Ovary (tissue), 9 donors: ENCODE measurements around the gene CENPX. TPM values are rescaled to one million over a fixed set of nuclear protein-coding genes. Genes with fewer than 3 reads are reported as not detected.

ENCODE experiments used
- DNase-seq, 5 donors: peaks; one replicate each; pipeline ENCODE4 v3.0.0-alpha.2; 2019 to 2020
- H3K27ac ChIP-seq, 2 donors: fragments of 200-600 bp; one replicate each; pipeline versions ENCODE4 v1.5.1 to v1.8.0; 2019 to 2022
- H3K27me3 ChIP-seq: fragments of 200-600 bp; one replicate; pipeline ENCODE4 v1.8.0; 2022
- H3K36me3 ChIP-seq: fragments of 200-600 bp; sonication (generic); one replicate; pipeline ENCODE4 v1.5.1; 2019
- H3K4me1 ChIP-seq: one replicate; pipeline ENCODE4 v1.8.1; 2013; ENCODE audit warnings: mild to moderate bottlenecking, moderate library complexity; ENCODE audit not compliant: insufficient read depth
- H3K4me3 ChIP-seq: fragments of 200-600 bp; sonication (generic); one replicate; pipeline ENCODE4 v1.5.1; 2017
- H3K9me3 ChIP-seq, 2 donors: fragments of 200-600 bp in 1 of 2; sonication (generic) in 1 of 2; one replicate each; pipeline versions ENCODE4 v1.5.1 to v1.8.1; 2013 to 2019; ENCODE audit warnings: mild to moderate bottlenecking in 1 of 2, moderate library complexity in 1 of 2
- EP300 ChIP-seq: sonication (generic); formaldehyde crosslinking; IDR thresholded peaks from one replicate; pipeline ENCODE4 v1.6.1; 2017; ENCODE audit warnings: antibody characterized with exemption
- POLR2A ChIP-seq: fragments of 450-650 bp; IDR thresholded peaks from one replicate; pipeline ENCODE4 v1.6.1; 2017; ENCODE audit warnings: antibody characterized with exemption, mild to moderate bottlenecking, moderate library complexity
- WGBS, 3 donors: extraction: QIAGEN DNeasy Blood & Tissue Kit in 1 of 3; methylation state at CpG; one replicate each; pipeline versions ENCODE4 v1.1.5 to v1.1.7; 2013 to 2017; 5-methylcytosine and 5-hydroxymethylcytosine counted together
- intact Hi-C, 4 donors: fragments of 100-400 bp; cut with DNase I; formaldehyde crosslinking; loops; one replicate each; pipeline versions ENCODE4 v1.11.0 to v1.15.1; 2022 to 2023
- polyA plus RNA-seq, 2 donors: library from polyadenylated mRNA; stranded (reverse); fragments of 200-250 nt in 1 of 2; fragments of 350-450 nt in 1 of 2; fragmentation: Illumina TruSeq in 1 of 2; extraction: RNeasy Lipid Tissue Mini Kit (QIAGEN cat#74804) in 1 of 2; gene quantifications; one replicate each; pipeline ENCODE4 v1.2.3, GENCODE V29; 2013 to 2014
- total RNA-seq, 7 donors: library from RNA; depleted of rRNA in 2 of 7; stranded (reverse); fragments of >200 nt in 2 of 7; fragmentation: NEBNext Ultra II Directional in 3 of 7; extraction: Animal tissue kit (Norgen Biotek cat#: 25700) in 3 of 7; gene quantifications; one replicate each; pipeline versions ENCODE4 v1.1.0 to v1.2.4, GENCODE V29; 2016 to 2023
- TF ChIP-seq, protein P1 (sequence below), 3 donors: fragments of 450-650 bp in 2 of 3; fragments of 200-600 bp in 1 of 3; IDR thresholded peaks; one replicate each; pipeline versions ENCODE4 v1.5.1 to v1.8.0; 2016 to 2022; ENCODE audit warnings: antibody characterized with exemption in 3 of 3, mild to moderate bottlenecking in 1 of 3
- donor health status: DM: no; HTN: no; CAD: no; lungs with moderate emphysema.
- donor health status: DM: no; HTN: no; CAD: no.
- donor health status: Bipolar disorder and iron deficiency.
- donor health status: DM: yes; HTN: yes; CAD: no.
- donor health status: DM: no; HTN: no; CAD: no.
- donor health status: DM: yes; HTN: yes; CAD: no.

The CENPX gene
- total and polyA plus RNA-seq, 9 donors = 3.3 to 68.8 (median 35.3) TPM

DNA sequence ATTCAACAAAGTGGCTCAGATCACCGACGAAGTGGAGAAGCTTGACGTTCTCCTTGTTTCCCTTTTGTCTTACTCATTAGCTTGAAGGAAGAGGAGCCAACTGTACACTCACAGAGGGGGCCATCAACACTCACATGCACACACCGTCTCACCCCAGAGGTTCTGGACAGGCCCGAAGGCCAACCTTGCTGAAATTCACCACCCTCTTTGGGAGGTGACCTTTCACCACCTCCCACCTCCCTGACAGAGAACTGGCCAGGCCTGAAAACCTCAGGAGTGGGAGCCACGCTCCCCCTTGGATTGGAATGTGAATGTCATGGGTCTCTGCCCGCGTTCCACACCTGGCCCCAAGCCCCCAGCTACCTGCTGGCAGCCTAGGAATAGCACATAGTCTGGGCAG lies 12.8 kb upstream of the CENPX start:
- TF ChIP-seq POLR2A (no peak), EP300 (no peak)
- TF ChIP-seq, protein P1, sequence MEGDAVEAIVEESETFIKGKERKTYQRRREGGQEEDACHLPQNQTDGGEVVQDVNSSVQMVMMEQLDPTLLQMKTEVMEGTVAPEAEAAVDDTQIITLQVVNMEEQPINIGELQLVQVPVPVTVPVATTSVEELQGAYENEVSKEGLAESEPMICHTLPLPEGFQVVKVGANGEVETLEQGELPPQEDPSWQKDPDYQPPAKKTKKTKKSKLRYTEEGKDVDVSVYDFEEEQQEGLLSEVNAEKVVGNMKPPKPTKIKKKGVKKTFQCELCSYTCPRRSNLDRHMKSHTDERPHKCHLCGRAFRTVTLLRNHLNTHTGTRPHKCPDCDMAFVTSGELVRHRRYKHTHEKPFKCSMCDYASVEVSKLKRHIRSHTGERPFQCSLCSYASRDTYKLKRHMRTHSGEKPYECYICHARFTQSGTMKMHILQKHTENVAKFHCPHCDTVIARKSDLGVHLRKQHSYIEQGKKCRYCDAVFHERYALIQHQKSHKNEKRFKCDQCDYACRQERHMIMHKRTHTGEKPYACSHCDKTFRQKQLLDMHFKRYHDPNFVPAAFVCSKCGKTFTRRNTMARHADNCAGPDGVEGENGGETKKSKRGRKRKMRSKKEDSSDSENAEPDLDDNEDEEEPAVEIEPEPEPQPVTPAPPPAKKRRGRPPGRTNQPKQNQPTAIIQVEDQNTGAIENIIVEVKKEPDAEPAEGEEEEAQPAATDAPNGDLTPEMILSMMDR (IDR thresholded peaks at IDR 0.05) = no peak
- Histone ChIP-seq H3K4me1 (peaks cover 8% of the 10 kb centered on the region), H3K4me3 (no peak overlapping the region), H3K27me3 (no peaks in the 10 kb centered on the region), H3K27ac (no peak overlapping the region), H3K9me3 (no peaks in the 10 kb centered on the region), H3K36me3 (no peaks in the 10 kb centered on the region)
- DNase-seq = no peak
- intact Hi-C loops = no loop called here
- 76 to 88% (median 86%) methylated on average over 8 of the region's 8 CpGs for WGBS, 3 donors

DNA sequence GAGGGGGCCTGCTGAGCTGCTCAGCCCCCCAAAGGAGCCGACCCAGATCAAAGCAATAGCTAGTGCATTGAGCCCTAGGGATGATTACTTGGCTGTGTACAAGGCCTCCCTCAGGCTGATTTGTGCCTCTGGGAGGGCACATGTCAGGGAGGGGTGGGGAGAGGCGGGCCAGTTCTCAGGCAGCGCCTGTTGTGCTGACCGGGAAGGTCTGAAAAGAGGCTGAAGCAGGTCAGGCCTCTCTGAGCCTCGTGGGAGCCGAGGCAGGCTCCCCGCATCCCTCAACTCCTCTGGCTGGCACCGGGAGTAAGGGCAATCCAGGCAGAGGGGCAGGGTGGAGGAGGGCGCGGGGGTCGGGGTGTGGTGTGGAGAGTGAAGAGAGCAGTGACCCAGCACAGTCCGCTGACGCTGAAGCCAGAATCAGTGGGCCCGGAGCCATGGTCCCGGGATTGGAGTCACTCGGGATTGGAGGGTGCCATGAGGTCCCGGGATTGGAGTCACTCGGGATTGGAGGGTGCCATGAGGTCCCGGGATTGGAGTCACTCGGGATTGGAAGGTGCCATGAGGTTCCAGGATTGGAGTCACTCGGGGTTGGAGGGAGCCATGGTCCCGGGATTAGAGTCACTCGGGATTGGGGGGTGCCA lies 11.8 kb upstream of the CENPX start:
- intact Hi-C loops = loop anchor here in 2 of 4 donors (5.0 kb wide), 2 partner anchors 118 to 123 kb away; no protein-coding TSS in a partner anchor
- no peak overlapping the region for H3K27ac ChIP-seq
- no peaks in the 10 kb centered on the region for H3K36me3 ChIP-seq
- H3K27me3 ChIP-seq = no peaks in the 10 kb centered on the region
- TF ChIP-seq POLR2A (no peak), EP300 (no peak)
- TF ChIP-seq, protein P1 (IDR thresholded peaks at IDR 0.05) = no peak
- no peaks in the 10 kb centered on the region for H3K9me3 ChIP-seq
- H3K4me1 ChIP-seq = peaks cover 11% of the 10 kb centered on the region
- 67 to 77% (median 75%) methylated on average over 23 of the region's 23 CpGs for WGBS, 3 donors
- H3K4me3 ChIP-seq = no peak overlapping the region
- no peak for DNase-seq

DNA sequence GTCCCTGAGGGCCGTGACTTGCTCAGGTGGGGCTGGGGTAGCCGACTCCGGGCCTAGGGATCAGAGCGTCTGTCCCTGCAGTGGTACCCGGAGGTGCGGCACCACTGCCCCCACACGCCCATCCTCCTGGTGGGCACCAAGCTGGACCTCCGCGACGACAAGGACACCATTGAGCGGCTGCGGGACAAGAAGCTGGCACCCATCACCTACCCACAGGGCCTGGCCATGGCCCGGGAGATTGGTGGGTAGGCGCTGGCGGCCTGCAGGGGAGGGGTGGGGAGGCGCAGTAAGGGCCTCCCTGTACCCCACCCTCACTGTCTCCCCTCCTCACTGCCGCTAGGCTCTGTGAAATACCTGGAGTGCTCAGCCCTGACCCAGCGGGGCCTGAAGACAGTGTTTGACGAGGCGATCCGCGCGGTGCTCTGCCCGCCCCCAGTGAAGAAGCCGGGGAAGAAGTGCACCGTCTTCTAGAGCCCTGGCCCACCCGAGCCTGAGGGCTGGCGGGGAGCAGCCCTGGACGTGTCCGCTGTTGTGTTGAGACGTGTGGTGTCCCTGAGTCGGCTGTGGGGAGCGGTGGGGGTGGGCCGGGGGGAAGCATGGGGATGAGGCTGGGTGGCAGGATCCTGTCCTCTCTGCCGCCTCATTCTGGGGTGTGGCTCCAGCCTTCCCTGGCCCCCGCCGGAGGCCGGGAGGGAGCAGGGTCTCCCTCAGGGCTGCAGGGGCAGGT lies 10.8 kb upstream of the CENPX start:
- intact Hi-C loops = loop anchor here in 2 of 4 donors (5.0 kb wide), 2 partner anchors 119 to 124 kb away; no protein-coding TSS in a partner anchor

DNA sequence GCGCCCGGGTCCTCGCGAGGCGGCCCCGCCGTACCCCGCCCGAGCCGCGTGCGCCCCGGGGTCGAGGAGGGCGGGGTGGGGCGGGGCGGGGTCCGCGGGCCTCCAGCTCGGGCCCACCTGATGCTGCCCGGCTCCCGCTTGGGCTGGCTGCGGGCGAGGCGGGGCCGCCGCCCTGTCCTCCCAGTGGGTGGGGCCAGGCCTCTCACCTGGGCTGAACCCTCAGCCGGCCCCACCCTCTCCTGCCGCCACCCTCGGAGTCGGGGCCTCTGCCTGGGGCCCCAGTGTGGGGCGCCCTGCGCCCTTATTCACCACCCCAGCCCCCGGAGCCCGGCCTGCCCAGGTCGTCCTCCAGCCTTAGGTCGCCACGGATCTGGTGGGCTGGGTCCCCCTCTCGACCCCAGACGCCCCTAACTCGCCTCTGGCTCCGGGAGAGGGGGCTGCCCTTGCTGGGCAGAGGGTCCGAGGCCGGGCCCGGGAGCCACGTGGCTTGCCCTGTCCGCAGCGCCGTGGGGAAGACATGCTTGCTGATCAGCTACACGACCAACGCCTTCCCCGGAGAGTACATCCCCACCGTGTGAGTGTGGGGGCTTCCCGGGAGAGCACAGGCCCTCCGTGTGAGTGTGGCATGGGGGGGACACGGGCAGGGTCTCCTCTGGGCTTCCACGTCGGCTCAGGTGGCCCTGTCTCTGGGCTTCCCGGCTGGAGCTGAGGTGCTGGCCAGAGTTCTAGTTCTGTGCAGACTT lies 9.4 kb upstream of the CENPX start:
- no peak for DNase-seq
- no peak overlapping the region for H3K27ac ChIP-seq
- H3K4me1 ChIP-seq = peaks cover 11% of the 10 kb centered on the region
- 6 to 12% (median 12%) methylated on average over 26 to 59 of the region's 59 CpGs for WGBS, 3 donors
- H3K9me3 ChIP-seq = no peaks in the 10 kb centered on the region
- intact Hi-C loops = loop anchor here (2.0 to 5.0 kb wide), 4 partner anchors 120 to 125 kb away; no protein-coding TSS in a partner anchor
- TF ChIP-seq, protein P1 (IDR thresholded peaks at IDR 0.05) = peak in 1 of 3 donors; percentile 11
- no peak for TF ChIP-seq EP300
- no peaks in the 10 kb centered on the region for H3K27me3 ChIP-seq
- H3K4me3 ChIP-seq = no peak overlapping the region
- no peaks in the 10 kb centered on the region for H3K36me3 ChIP-seq

More for the DNA sequence above, 10.8 kb upstream of the CENPX start:
- Histone ChIP-seq H3K36me3 (no peaks in the 10 kb centered on the region), H3K4me3 (no peak overlapping the region), H3K9me3 (no peaks in the 10 kb centered on the region), H3K27me3 (no peaks in the 10 kb centered on the region), H3K4me1 (peaks cover 11% of the 10 kb centered on the region), H3K27ac (no peak overlapping the region)
- WGBS, 3 donors = 90 to 92% (median 91%) methylated on average over 36 to 38 of the region's 38 CpGs
- no peak for TF ChIP-seq EP300
- TF ChIP-seq POLR2A = no peak
- TF ChIP-seq, protein P1 (IDR thresholded peaks at IDR 0.05) = no peak
- DNase-seq = no peak
